Measurements from ENCODE around the gene HNMT.
"Not testable (repeated sequence)": the region's sequence is repeated elsewhere in the genome, so short reads cannot be mapped to it uniquely, and the experiment has no call there.

- not testable (repeated sequence) for TF ChIP-seq CSDC2 (CRISPR knock-in tag; IDR thresholded peaks at IDR 0.05); CSRNP3 (CRISPR knock-in tag; IDR thresholded peaks at IDR 0.05); TSHZ2 (CRISPR knock-in tag; IDR thresholded peaks at IDR 0.05); PATZ1 (CRISPR knock-in tag; IDR thresholded peaks at IDR 0.05; ENCODE audit: borderline replicate concordance); SNAI2 (CRISPR knock-in tag; IDR thresholded peaks at IDR 0.05); ZC3H10 (CRISPR knock-in tag; IDR thresholded peaks at IDR 0.05); ARNTL (CRISPR knock-in tag; IDR thresholded peaks at IDR 0.05; ENCODE audit: borderline replicate concordance, low read depth); ISL1 (CRISPR knock-in tag; IDR thresholded peaks at IDR 0.05); ZNF8 (CRISPR knock-in tag; IDR thresholded peaks at IDR 0.05); TCF4 (CRISPR knock-in tag; IDR thresholded peaks at IDR 0.05; ENCODE audit: borderline replicate concordance); GLIS3 (CRISPR knock-in tag; IDR thresholded peaks at IDR 0.05); CREB5 (CRISPR knock-in tag; IDR thresholded peaks at IDR 0.05; ENCODE audit: low read depth)
Observed at GRCh38 chr2:137996158-137996557, 31.9 kb downstream of the HNMT start.

Measured in SK-N-SH treated with all-trans-retinoic acid at 6 μM for 48 hours (cell line).